Activated CD4-positive, alpha-beta T cell treated with anti-CD3 and anti-CD28 coated beads, Interleukin-2, amount 10 ng/mL, durations not matched to agents 7 days and 5 days (primary cell): Measurements from ENCODE around the gene AQP6. TPM values are rescaled to one million over a fixed set of nuclear protein-coding genes. Genes with fewer than 3 reads are reported as not detected.

Experiments used
- CTCF ChIA-PET: fragments of 350-600 bp; sonication (Branson Sonifier 250); formaldehyde crosslinking; loops from one replicate; lab custom pipeline; 2021; ENCODE audit warnings: antibody characterized with exemption; lab: Charles Lee
- POLR2A ChIA-PET: fragments of 350-600 bp; sonication (Branson Sonifier 250); formaldehyde crosslinking; loops from one replicate; lab custom pipeline; 2021; ENCODE audit warnings: antibody characterized with exemption; lab: Charles Lee
- DNase-seq: peaks from one replicate; pipeline ENCODE4 v3.0.0-alpha.2; 2020
- H3K27ac Mint-ChIP-seq: one replicate; pipeline ENCODE4 v1.8.0; 2021; ENCODE audit warnings: mild to moderate bottlenecking, moderate library complexity, mixed read lengths
- H3K27me3 Mint-ChIP-seq: one replicate; pipeline ENCODE4 v1.8.0; 2021; ENCODE audit warnings: mixed read lengths
- H3K36me3 Mint-ChIP-seq: one replicate; pipeline ENCODE4 v1.8.0; 2021; ENCODE audit warnings: low read depth, mixed read lengths
- H3K4me1 Mint-ChIP-seq: one replicate; pipeline ENCODE4 v1.8.0; 2021; ENCODE audit warnings: mixed read lengths
- H3K4me3 Mint-ChIP-seq: one replicate; pipeline ENCODE4 v1.8.0; 2021; ENCODE audit warnings: mild to moderate bottlenecking, moderate library complexity, mixed read lengths
- H3K9me3 Mint-ChIP-seq: one replicate; pipeline ENCODE4 v1.8.0; 2021; ENCODE audit warnings: mixed read lengths
- total RNA-seq, 2 experiments: library from RNA; stranded (reverse); gene quantifications; one replicate each; pipeline ENCODE4 v1.2.3, GENCODE V29; 2021

AQP6 gene
- total RNA-seq, 2 experiments from 2014 or later = not detected

- no peak overlapping the region for H3K27ac Mint-ChIP-seq
- CTCF ChIA-PET = interaction anchor here (5.6 kb wide), 1 partner anchor 11 kb away, joined by 25 read pairs; no protein-coding TSS in a partner anchor
These were observed 38.2 kb upstream of the AQP6 start for GRCh38 chr12:49934505-49934904.

GRCh38 chr12:49936925-49937324 lies 35.8 kb upstream of the AQP6 start:
- CTCF ChIA-PET = interaction anchor here (0.5 to 1.7 kb wide), 2 partner anchors 9 to 189 kb away, joined by 4 read pairs; no protein-coding TSS in a partner anchor
- Mint-ChIP-seq H3K36me3 (no peaks in the 10 kb centered on the region), H3K4me3 (no peak overlapping the region), H3K27me3 (peaks cover 3% of the 10 kb centered on the region), H3K4me1 (peaks cover under 1% of the 10 kb centered on the region), H3K27ac (no peak overlapping the region), H3K9me3 (no peaks in the 10 kb centered on the region)
- POLR2A ChIA-PET = no interaction called here
- DNase-seq = no peak

More at GRCh38 chr12:49934505-49934904, 38.2 kb upstream of the AQP6 start:
- no peak for DNase-seq
- no peak overlapping the region for H3K4me3 Mint-ChIP-seq
- POLR2A ChIA-PET = no interaction called here
- no peaks in the 10 kb centered on the region for H3K9me3 Mint-ChIP-seq
- peaks cover 4% of the 10 kb centered on the region for H3K27me3 Mint-ChIP-seq
- H3K4me1 Mint-ChIP-seq = no peaks in the 10 kb centered on the region
- H3K36me3 Mint-ChIP-seq = no peaks in the 10 kb centered on the region

- H3K4me3 Mint-ChIP-seq = no peak overlapping the region
- CTCF ChIA-PET = no interaction called here
- no peaks in the 10 kb centered on the region for H3K36me3 Mint-ChIP-seq
- H3K4me1 Mint-ChIP-seq = peaks cover 6% of the 10 kb centered on the region
- DNase-seq = no peak
- H3K27me3 Mint-ChIP-seq = peaks cover 3% of the 10 kb centered on the region
- POLR2A ChIA-PET = no interaction called here
- H3K27ac Mint-ChIP-seq = no peak overlapping the region
- H3K9me3 Mint-ChIP-seq = no peaks in the 10 kb centered on the region
These were observed 35.0 kb upstream of the AQP6 start for GRCh38 chr12:49937639-49938300.

- H3K9me3 Mint-ChIP-seq = no peaks in the 10 kb centered on the region
- H3K36me3 Mint-ChIP-seq = no peaks in the 10 kb centered on the region
- peaks cover 12% of the 10 kb centered on the region for H3K4me1 Mint-ChIP-seq
- H3K27me3 Mint-ChIP-seq = peaks cover 3% of the 10 kb centered on the region
- no peak overlapping the region for H3K27ac Mint-ChIP-seq
- CTCF ChIA-PET = interaction anchor here (0.6 to 1.7 kb wide), 5 partner anchors 9 to 542 kb away, joined by 3 to 6 read pairs (median 3); no protein-coding TSS in a partner anchor
- DNase-seq = no peak
- POLR2A ChIA-PET = no interaction called here
- no peak overlapping the region for H3K4me3 Mint-ChIP-seq
These were observed 33.4 kb upstream of the AQP6 start for GRCh38 chr12:49939307-49939706.

GRCh38 chr12:49939707-49940106 lies 33.0 kb upstream of the AQP6 start:
- POLR2A ChIA-PET = no interaction called here

GRCh38 chr12:49941556-49942511 lies 30.9 kb upstream of the AQP6 start:
- ChIA-PET CTCF (interaction anchor here (0.7 to 3.4 kb wide), 3 partner anchors 10 to 225 kb away, joined by 3 to 13 read pairs (median 3); no protein-coding TSS in a partner anchor), POLR2A (no interaction called here)
- DNase-seq = no peak
- H3K9me3 Mint-ChIP-seq = no peaks in the 10 kb centered on the region
- no peak overlapping the region for H3K4me3 Mint-ChIP-seq
- H3K36me3 Mint-ChIP-seq = no peaks in the 10 kb centered on the region
- no peak overlapping the region for H3K27ac Mint-ChIP-seq
- H3K4me1 Mint-ChIP-seq = peaks cover 28% of the 10 kb centered on the region
- H3K27me3 Mint-ChIP-seq = no peaks in the 10 kb centered on the region

More at GRCh38 chr12:49939707-49940106, 33.0 kb upstream of the AQP6 start:
- CTCF ChIA-PET = interaction anchor here (0.7 to 1.7 kb wide), 4 partner anchors 10 to 56 kb away, joined by 3 to 6 read pairs (median 3); no protein-coding TSS in a partner anchor
- Mint-ChIP-seq H3K4me1 (peaks cover 14% of the 10 kb centered on the region), H3K27ac (no peak overlapping the region), H3K4me3 (no peak overlapping the region), H3K27me3 (no peaks in the 10 kb centered on the region), H3K36me3 (no peaks in the 10 kb centered on the region), H3K9me3 (no peaks in the 10 kb centered on the region)
- no peak for DNase-seq

GRCh38 chr12:49942512-49942893 lies 30.2 kb upstream of the AQP6 start:
- ChIA-PET POLR2A (no interaction called here), CTCF (interaction anchor here (0.5 to 3.4 kb wide), 4 partner anchors 10 to 707 kb away, joined by 3 to 13 read pairs (median 3); no protein-coding TSS in a partner anchor)
- H3K27me3 Mint-ChIP-seq = no peaks in the 10 kb centered on the region
- no peaks in the 10 kb centered on the region for H3K9me3 Mint-ChIP-seq
- no peak for DNase-seq
- H3K36me3 Mint-ChIP-seq = no peaks in the 10 kb centered on the region
- H3K4me3 Mint-ChIP-seq = no peak overlapping the region
- H3K4me1 Mint-ChIP-seq = peaks cover 28% of the 10 kb centered on the region
- H3K27ac Mint-ChIP-seq = peak overlapping the region; percentile 50

- Mint-ChIP-seq H3K9me3 (no peaks in the 10 kb centered on the region), H3K4me3 (no peak overlapping the region), H3K4me1 (peaks cover 28% of the 10 kb centered on the region), H3K27ac (peak overlapping the region; percentile 50), H3K36me3 (no peaks in the 10 kb centered on the region), H3K27me3 (no peaks in the 10 kb centered on the region)
- CTCF ChIA-PET = interaction anchor here (0.5 to 3.4 kb wide), 3 partner anchors 11 to 708 kb away, joined by 3 to 13 read pairs (median 3); no protein-coding TSS in a partner anchor
- POLR2A ChIA-PET = no interaction called here
- DNase-seq = peak; percentile 20
These were observed 29.7 kb upstream of the AQP6 start for GRCh38 chr12:49942921-49943624.

GRCh38 chr12:49943625-49943960 lies 29.2 kb upstream of the AQP6 start:
- CTCF ChIA-PET = interaction anchor here (3.4 kb wide), 1 partner anchor 23 kb away, joined by 13 read pairs; no protein-coding TSS in a partner anchor
- H3K4me3 Mint-ChIP-seq = no peak overlapping the region
- DNase-seq = no peak
- POLR2A ChIA-PET = no interaction called here
- H3K9me3 Mint-ChIP-seq = no peaks in the 10 kb centered on the region
- no peak overlapping the region for H3K27ac Mint-ChIP-seq
- no peaks in the 10 kb centered on the region for H3K27me3 Mint-ChIP-seq
- H3K36me3 Mint-ChIP-seq = no peaks in the 10 kb centered on the region
- peaks cover 28% of the 10 kb centered on the region for H3K4me1 Mint-ChIP-seq

- DNase-seq = no peak
These were observed 28.7 kb upstream of the AQP6 start for GRCh38 chr12:49944046-49944445.

GRCh38 chr12:49944718-49945117 lies 28.0 kb upstream of the AQP6 start:
- H3K36me3 Mint-ChIP-seq = no peaks in the 10 kb centered on the region
- peaks cover 28% of the 10 kb centered on the region for H3K4me1 Mint-ChIP-seq
- H3K27me3 Mint-ChIP-seq = peaks cover under 1% of the 10 kb centered on the region
- no peak for DNase-seq
- H3K27ac Mint-ChIP-seq = no peak overlapping the region
- H3K9me3 Mint-ChIP-seq = no peaks in the 10 kb centered on the region
- ChIA-PET CTCF (interaction anchor here (0.9 to 4.6 kb wide), 10 partner anchors 12 to 203 kb away, joined by 3 to 42 read pairs (median 6); partner anchors contain the start of genes COX14 and TMBIM6), POLR2A (no interaction called here)
- no peak overlapping the region for H3K4me3 Mint-ChIP-seq

More at GRCh38 chr12:49944046-49944445, 28.7 kb upstream of the AQP6 start:
- Mint-ChIP-seq H3K36me3 (no peaks in the 10 kb centered on the region), H3K27ac (no peak overlapping the region), H3K27me3 (no peaks in the 10 kb centered on the region), H3K9me3 (no peaks in the 10 kb centered on the region), H3K4me3 (no peak overlapping the region), H3K4me1 (peaks cover 28% of the 10 kb centered on the region)
- ChIA-PET CTCF (interaction anchor here (3.4 kb wide), 1 partner anchor 23 kb away, joined by 13 read pairs; no protein-coding TSS in a partner anchor), POLR2A (no interaction called here)
